ENCODE results near the gene DCDC2B.

Gene DCDC2B

GRCh38 chr1:32221980-32222755 is 13.3 kb downstream of the DCDC2B start, which contains the start of the genes EIF3I and TMEM234:
Gene EIF3I, plus strand, starts transcription at chr1:32222407. Its CDS starts 35 bp downstream, at chr1:32222442.
Gene TMEM234, minus strand, starts transcription at chr1:32222353. Its CDS starts 31 bp downstream, at chr1:32222322.
- Histone ChIP-seq H3K36me3 (peaks cover 40% of the 10 kb centered on the region), H3K4me3 (ENCODE audit: low read depth in 1 of 2, low read length in 1 of 2) (peak within 1 kb of the TSS; percentile 80 to 99), H3K27me3 (no peaks in the 10 kb centered on the region), H3K4me1 (ENCODE audit: control insufficient read depth in 1 of 2, insufficient read depth in 1 of 2, low read depth in 1 of 2, low read length in 1 of 2) (peaks cover 19 to 26% of the 10 kb centered on the region in 2 experiments), H3K27ac (peak within 1 kb of the TSS; percentile 86), H3K9me3 (no peaks in the 10 kb centered on the region)
- peak; percentile 8 for TF ChIP-seq CTCF (IDR thresholded peaks at IDR 0.05)

GRCh38 chr1:32223683-32224082 is 14.8 kb downstream of the DCDC2B start:
- H3K36me3 ChIP-seq, result peaks cover 46% of the 10 kb centered on the region
- no peak overlapping the region for H3K27ac ChIP-seq
- peaks cover 19 to 26% of the 10 kb centered on the region in 2 experiments for H3K4me1 ChIP-seq (ENCODE audit: control insufficient read depth in 1 of 2, insufficient read depth in 1 of 2, low read depth in 1 of 2, low read length in 1 of 2)
- no peak overlapping the region for H3K4me3 ChIP-seq (ENCODE audit: low read depth in 1 of 2, low read length in 1 of 2)
- TF ChIP-seq CTCF (IDR thresholded peaks at IDR 0.05), result no peak
- H3K27me3 ChIP-seq, result no peaks in the 10 kb centered on the region
- H3K9me3 ChIP-seq, result no peaks in the 10 kb centered on the region

- no peaks in the 10 kb centered on the region for H3K9me3 ChIP-seq
- H3K4me3 ChIP-seq (ENCODE audit: low read depth in 1 of 2, low read length in 1 of 2), result no peak overlapping the region
- no peak overlapping the region for H3K27ac ChIP-seq
- peaks cover 50% of the 10 kb centered on the region for H3K36me3 ChIP-seq
- TF ChIP-seq CTCF (IDR thresholded peaks at IDR 0.05), result no peak
- no peaks in the 10 kb centered on the region for H3K27me3 ChIP-seq
- H3K4me1 ChIP-seq (ENCODE audit: control insufficient read depth in 1 of 2, insufficient read depth in 1 of 2, low read depth in 1 of 2, low read length in 1 of 2), result peaks cover 19 to 26% of the 10 kb centered on the region in 2 experiments
Observed at GRCh38 chr1:32224285-32224684, 15.4 kb downstream of the DCDC2B start.

- Histone ChIP-seq H3K4me3 (ENCODE audit: low read depth in 1 of 2, low read length in 1 of 2) (no peak overlapping the region), H3K27me3 (no peaks in the 10 kb centered on the region), H3K27ac (no peak overlapping the region), H3K9me3 (no peaks in the 10 kb centered on the region), H3K4me1 (ENCODE audit: control insufficient read depth in 1 of 2, insufficient read depth in 1 of 2, low read depth in 1 of 2, low read length in 1 of 2) (no peaks in the 10 kb centered on the region), H3K36me3 (peaks cover 62% of the 10 kb centered on the region)
- TF ChIP-seq CTCF (IDR thresholded peaks at IDR 0.05), result no peak
Observed at GRCh38 chr1:32228771-32229170, 19.9 kb downstream of the DCDC2B start.

- TF ChIP-seq CTCF (IDR thresholded peaks at IDR 0.05), result no peak
- Histone ChIP-seq H3K4me3 (ENCODE audit: low read depth in 1 of 2, low read length in 1 of 2) (no peak overlapping the region), H3K4me1 (ENCODE audit: control insufficient read depth in 1 of 2, insufficient read depth in 1 of 2, low read depth in 1 of 2, low read length in 1 of 2) (no peaks in the 10 kb centered on the region), H3K27me3 (no peaks in the 10 kb centered on the region), H3K27ac (no peak overlapping the region), H3K9me3 (no peaks in the 10 kb centered on the region), H3K36me3 (peaks cover 51% of the 10 kb centered on the region)
Observed at GRCh38 chr1:32231843-32232432, 23.0 kb downstream of the DCDC2B start.

Measured in neutrophil (primary cell).